ENCODE data around the gene ENTPD8. TPM values are rescaled to one million over a fixed set of nuclear protein-coding genes. Genes with fewer than 3 reads are reported as not detected.

The ENTPD8 gene
- total RNA-seq, 1 experiment from 2014 or later: 0.77 TPM

DNA sequence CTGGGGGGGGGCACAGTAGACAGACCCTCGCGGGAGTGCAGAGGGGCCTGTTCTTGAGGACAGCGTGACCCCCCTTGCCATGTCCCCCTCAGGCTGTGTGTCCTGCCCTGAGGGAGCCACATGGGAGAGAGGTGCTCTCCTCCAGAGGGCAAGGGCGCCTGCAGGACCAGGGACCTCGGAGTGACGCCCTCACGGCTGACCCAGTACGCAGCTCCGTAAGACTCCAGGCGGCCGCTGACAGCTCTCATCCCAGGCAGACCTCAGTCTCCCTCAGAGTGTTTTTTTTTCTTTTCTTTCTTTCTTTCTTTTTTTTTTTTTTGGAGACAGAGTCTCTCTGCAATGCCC lies 45.5 kb downstream of the ENTPD8 start:
- no peaks in the 10 kb centered on the region for H3K27me3 Mint-ChIP-seq (ENCODE audit: low read depth)
- TF ChIP-seq, protein P1, sequence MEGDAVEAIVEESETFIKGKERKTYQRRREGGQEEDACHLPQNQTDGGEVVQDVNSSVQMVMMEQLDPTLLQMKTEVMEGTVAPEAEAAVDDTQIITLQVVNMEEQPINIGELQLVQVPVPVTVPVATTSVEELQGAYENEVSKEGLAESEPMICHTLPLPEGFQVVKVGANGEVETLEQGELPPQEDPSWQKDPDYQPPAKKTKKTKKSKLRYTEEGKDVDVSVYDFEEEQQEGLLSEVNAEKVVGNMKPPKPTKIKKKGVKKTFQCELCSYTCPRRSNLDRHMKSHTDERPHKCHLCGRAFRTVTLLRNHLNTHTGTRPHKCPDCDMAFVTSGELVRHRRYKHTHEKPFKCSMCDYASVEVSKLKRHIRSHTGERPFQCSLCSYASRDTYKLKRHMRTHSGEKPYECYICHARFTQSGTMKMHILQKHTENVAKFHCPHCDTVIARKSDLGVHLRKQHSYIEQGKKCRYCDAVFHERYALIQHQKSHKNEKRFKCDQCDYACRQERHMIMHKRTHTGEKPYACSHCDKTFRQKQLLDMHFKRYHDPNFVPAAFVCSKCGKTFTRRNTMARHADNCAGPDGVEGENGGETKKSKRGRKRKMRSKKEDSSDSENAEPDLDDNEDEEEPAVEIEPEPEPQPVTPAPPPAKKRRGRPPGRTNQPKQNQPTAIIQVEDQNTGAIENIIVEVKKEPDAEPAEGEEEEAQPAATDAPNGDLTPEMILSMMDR (conservative IDR thresholded peaks at IDR 0.05): no peak
- no peak for DNase-seq

More for the DNA sequence above, 45.5 kb downstream of the ENTPD8 start:
- Histone ChIP-seq H3K56ac (ENCODE audit: insufficient read length, low read depth, low read length) (no peak overlapping the region), H3K79me2 (ENCODE audit: insufficient read depth, low read length) (no peaks in the 10 kb centered on the region), H3K4me1 (ENCODE audit: insufficient read depth, low read length) (no peaks in the 10 kb centered on the region), H2BK12ac (ENCODE audit: insufficient read length, low read depth, low read length) (no peak overlapping the region), H3K27me3 (ENCODE audit: insufficient read depth, low read length) (no peaks in the 10 kb centered on the region), H2AK5ac (ENCODE audit: insufficient read length, low read length) (no peak overlapping the region), H2BK5ac (ENCODE audit: insufficient read length, low read length) (no peak overlapping the region), H3K9ac (ENCODE audit: extremely low read depth, insufficient read length, low read length) (no peak overlapping the region), H3K79me1 (ENCODE audit: insufficient read depth, low read depth, low read length, poor library complexity, severe bottlenecking) (no peaks in the 10 kb centered on the region), H2AFZ (ENCODE audit: low read length) (no peak overlapping the region), H4K8ac (replicated peaks; ENCODE audit: insufficient read length, low read depth, low read length) (no peak overlapping the region), H4K5ac (ENCODE audit: insufficient read length, low read depth, low read length) (no peak overlapping the region), H3T11ph (ENCODE audit: low read length) (no peak overlapping the region), H3K4me2 (ENCODE audit: insufficient read depth, insufficient read length, low read length) (no peak overlapping the region), H3K9me3 (ENCODE audit: control insufficient read depth, low read depth, low read length) (no peaks in the 10 kb centered on the region), H3K18ac (ENCODE audit: insufficient read length, low read depth, low read length) (no peak overlapping the region), H3K23ac (ENCODE audit: insufficient read length, low read depth, low read length) (no peak overlapping the region), H2BK120ac (ENCODE audit: low read depth, low read length, poor library complexity, severe bottlenecking) (no peak overlapping the region), H3K14ac (ENCODE audit: insufficient read depth, low read length) (no peak overlapping the region; the same call in 1 of the 2 replicates), H3K4ac (ENCODE audit: low read depth, low read length) (no peak overlapping the region), H4K20me1 (ENCODE audit: control insufficient read depth, insufficient read depth, insufficient read length) (no peaks in the 10 kb centered on the region), H2BK20ac (ENCODE audit: low read depth, low read length, poor library complexity, severe bottlenecking) (no peak overlapping the region), H3K27ac (ENCODE audit: insufficient read length, low read depth, low read length) (no peak overlapping the region), H2BK15ac (ENCODE audit: low read depth, low read length) (no peak overlapping the region), H4K91ac (ENCODE audit: insufficient read length, low read depth, low read length) (no peak overlapping the region), H3K23me2 (ENCODE audit: insufficient read length, low read depth, low read length, poor library complexity, severe bottlenecking) (no peaks in the 10 kb centered on the region)
- no CpG with 5 or more reads among the region's 11 CpGs for WGBS (ENCODE audit: extremely low coverage, insufficient read length, low lambda C conversion rate)
- no peak overlapping the region for H3K4me3 Mint-ChIP-seq
- H3K4me1 Mint-ChIP-seq: no peaks in the 10 kb centered on the region
- peaks cover 0 to 8% (median 4%) of the 10 kb centered on the region in 3 experiments; a peak in 4 of 7 replicates for H3K36me3 Mint-ChIP-seq (ENCODE audit: insufficient read depth in 1 of 3, low read depth in 3 of 3)
- no peak overlapping the region for H3K27ac Mint-ChIP-seq
- no peaks in the 10 kb centered on the region for H3K9me3 Mint-ChIP-seq

All from H9 (cell line).